Choroid plexus epithelial cell (primary cell): ENCODE measurements around the gene RERE.

Experiments
- DNase-seq: peaks from one replicate; pipeline ENCODE4 v3.0.0-alpha.2; 2010; ENCODE audit warnings: low read depth
- H3K4me3 ChIP-seq: 2 replicates; pipeline ENCODE4 v1.5.1; 2011; ENCODE audit warnings: low read depth, mild to moderate bottlenecking, control low read depth, low read length, moderate library complexity
- CTCF ChIP-seq: conservative IDR thresholded peaks from 2 replicates; pipeline ENCODE4 v1.5.1; 2011; ENCODE audit warnings: low read depth, mild to moderate bottlenecking, control low read depth, inconsistent platforms, low read length, moderate library complexity

Gene RERE

GRCh38 chr1:8674481-8674880 lies 143.0 kb downstream of the RERE start:
- TF ChIP-seq CTCF, result no peak
- DNase-seq, result no peak

GRCh38 chr1:8671306-8671917 lies 146.0 kb downstream of the RERE start:
- peak; percentile 91 for DNase-seq
- TF ChIP-seq CTCF, result peak; percentile 93

More at GRCh38 chr1:8674481-8674880, 143.0 kb downstream of the RERE start:
- no peak overlapping the region for H3K4me3 ChIP-seq

GRCh38 chr1:8670371-8670818 lies 147.0 kb downstream of the RERE start:
- TF ChIP-seq CTCF, result no peak
- no peak overlapping the region for H3K4me3 ChIP-seq
- no peak for DNase-seq

More at GRCh38 chr1:8671306-8671917, 146.0 kb downstream of the RERE start:
- H3K4me3 ChIP-seq, result no peak overlapping the region

- TF ChIP-seq CTCF, result no peak
- DNase-seq, result no peak
- H3K4me3 ChIP-seq, result no peak overlapping the region
These were observed 147.7 kb downstream of the RERE start for GRCh38 chr1:8669606-8670335.

GRCh38 chr1:8667869-8668594 lies 149.4 kb downstream of the RERE start:
- no peak for TF ChIP-seq CTCF
- no peak overlapping the region for H3K4me3 ChIP-seq
- DNase-seq, result peak; percentile 61

- H3K4me3 ChIP-seq, result no peak overlapping the region
- DNase-seq, result peak; percentile 48
- TF ChIP-seq CTCF, result no peak
These were observed 150.9 kb downstream of the RERE start for GRCh38 chr1:8666389-8667167.
